Mesenchymal stem cell (in vitro differentiated cells and primary cell): ENCODE measurements around the gene UBR1. TPM values are rescaled to one million over a fixed set of nuclear protein-coding genes. Genes with fewer than 3 reads are reported as not detected.

Source experiments
- DNase-seq: peaks from one replicate; pipeline ENCODE4 v3.0.0-alpha.2; 2013
- H2AFZ ChIP-seq: one replicate; pipeline ENCODE4 v1.6.1; 2013; ENCODE audit warnings: low read depth, mild to moderate bottlenecking, control low read depth, inconsistent platforms, low read length, moderate library complexity
- H2AK5ac ChIP-seq: 2 replicates; pipeline ENCODE4 v1.6.1; 2013; ENCODE audit warnings: low read length, moderate library complexity, mild to moderate bottlenecking, inconsistent platforms; ENCODE audit not compliant: severe bottlenecking
- H2BK120ac ChIP-seq: one replicate; pipeline ENCODE4 v1.6.1; 2013; ENCODE audit warnings: low read depth, mild to moderate bottlenecking, inconsistent platforms, low read length, moderate library complexity
- H2BK12ac ChIP-seq, 2 experiments: one replicate each; pipeline ENCODE4 v1.6.1; 2013; ENCODE audit warnings: inconsistent platforms in 2 of 2, low read length in 2 of 2, mild to moderate bottlenecking in 2 of 2, moderate library complexity in 2 of 2, control low read depth in 1 of 2
- H2BK15ac ChIP-seq: one replicate; pipeline ENCODE4 v1.6.1; 2013; ENCODE audit warnings: mild to moderate bottlenecking, low read depth, inconsistent platforms; ENCODE audit not compliant: poor library complexity, severe bottlenecking
- H2BK5ac ChIP-seq: 2 replicates; pipeline ENCODE4 v1.6.1; 2013; ENCODE audit warnings: low read depth, mild to moderate bottlenecking, low read length, control low read depth, inconsistent platforms; ENCODE audit not compliant: poor library complexity, severe bottlenecking
- H3K14ac ChIP-seq, 2 experiments: one replicate each; pipeline ENCODE4 v1.6.1; 2013; ENCODE audit warnings: inconsistent platforms in 2 of 2, low read length in 2 of 2, control low read depth in 1 of 2, mild to moderate bottlenecking in 1 of 2, moderate library complexity in 1 of 2
- H3K18ac ChIP-seq, 2 experiments: one replicate each; pipeline ENCODE4 v1.6.1; 2013; ENCODE audit warnings: inconsistent platforms in 2 of 2, low read length in 2 of 2, control low read depth in 1 of 2, low read depth in 1 of 2, mild to moderate bottlenecking in 1 of 2
- H3K23ac ChIP-seq, 2 experiments: one replicate each; pipeline ENCODE4 v1.6.1; 2013; ENCODE audit warnings: inconsistent platforms in 2 of 2, low read length in 2 of 2, mild to moderate bottlenecking in 2 of 2, moderate library complexity in 2 of 2, control low read depth in 1 of 2
- H3K27ac ChIP-seq: 2 replicates; pipeline ENCODE4 v1.5.1; 2013; ENCODE audit warnings: mild to moderate bottlenecking, moderate library complexity, low read length, control low read depth, inconsistent platforms; ENCODE audit not compliant: poor library complexity, severe bottlenecking
- H3K27me3 ChIP-seq, 2 experiments: 2 replicates each; pipeline versions ENCODE4 v1.6.1 to v1.7.0; 2013; ENCODE audit warnings: low read length in 2 of 2, mild to moderate bottlenecking in 2 of 2, moderate library complexity in 2 of 2, control low read depth in 1 of 2, inconsistent platforms in 1 of 2; ENCODE audit not compliant: control insufficient read depth in 1 of 2, insufficient read depth in 1 of 2
- H3K36me3 ChIP-seq, 2 experiments: 2 replicates each; pipeline versions ENCODE4 v1.6.1 to v1.7.0; 2013; ENCODE audit warnings: low read length in 2 of 2, control low read depth in 1 of 2, inconsistent platforms in 1 of 2, low read depth in 1 of 2, mild to moderate bottlenecking in 1 of 2; ENCODE audit not compliant: insufficient read depth in 2 of 2, control insufficient read depth in 1 of 2
- H3K4ac ChIP-seq, 2 experiments: one replicate each; pipeline ENCODE4 v1.6.1; 2013; ENCODE audit warnings: inconsistent platforms in 2 of 2, low read length in 2 of 2, mild to moderate bottlenecking in 2 of 2, moderate library complexity in 2 of 2, control low read depth in 1 of 2, low read depth in 1 of 2
- H3K4me1 ChIP-seq: 2 replicates; pipeline ENCODE4 v1.6.1; 2013; ENCODE audit warnings: low read depth, low read length, control low read depth; ENCODE audit not compliant: control insufficient read depth, insufficient read depth
- H3K4me2 ChIP-seq: 2 replicates; pipeline ENCODE4 v1.6.1; 2013; ENCODE audit warnings: low read length, mild to moderate bottlenecking, inconsistent platforms; ENCODE audit not compliant: poor library complexity, severe bottlenecking
- H3K4me3 ChIP-seq, 2 experiments: 2 replicates each; pipeline versions ENCODE4 v1.5.1 to v1.7.0; 2013; ENCODE audit warnings: low read length in 2 of 2, mild to moderate bottlenecking in 2 of 2, control low read depth in 1 of 2, low read depth in 1 of 2; ENCODE audit not compliant: insufficient read depth in 1 of 2
- H3K79me1 ChIP-seq: replicated peaks from 2 replicates; pipeline ENCODE4 v1.6.1; 2013; ENCODE audit warnings: mild to moderate bottlenecking, control low read depth, low read length, inconsistent platforms; ENCODE audit not compliant: poor library complexity, severe bottlenecking
- H3K9ac ChIP-seq: 2 replicates; pipeline ENCODE4 v1.7.0; 2013; ENCODE audit warnings: mild to moderate bottlenecking, low read length, moderate library complexity
- H3K9me3 ChIP-seq: 2 replicates; pipeline ENCODE4 v1.7.0; 2013; ENCODE audit warnings: mild to moderate bottlenecking, low read length; ENCODE audit not compliant: control insufficient read depth
- H4K8ac ChIP-seq: one replicate; pipeline ENCODE4 v1.6.1; 2013; ENCODE audit warnings: inconsistent platforms, mild to moderate bottlenecking, low read length, moderate library complexity
- H4K91ac ChIP-seq: one replicate; pipeline ENCODE4 v1.6.1; 2013; ENCODE audit warnings: mild to moderate bottlenecking, low read length, inconsistent platforms
- WGBS: methylation state at CpG from one replicate; pipeline ENCODE4 v1.1.7; 2013; ENCODE audit warnings: mixed read lengths; 5-methylcytosine and 5-hydroxymethylcytosine counted together
- polyA plus RNA-seq, 2 experiments: library from polyadenylated mRNA; stranded (reverse); fragments of 200-250 nt; gene quantifications; one replicate each; pipeline ENCODE4 v1.2.3, GENCODE V29; 2013

Gene UBR1
- polyA plus RNA-seq (2013, experiment 1 of 2): 7.5 TPM
- polyA plus RNA-seq (2013, experiment 2 of 2): 7.7 TPM

DNA sequence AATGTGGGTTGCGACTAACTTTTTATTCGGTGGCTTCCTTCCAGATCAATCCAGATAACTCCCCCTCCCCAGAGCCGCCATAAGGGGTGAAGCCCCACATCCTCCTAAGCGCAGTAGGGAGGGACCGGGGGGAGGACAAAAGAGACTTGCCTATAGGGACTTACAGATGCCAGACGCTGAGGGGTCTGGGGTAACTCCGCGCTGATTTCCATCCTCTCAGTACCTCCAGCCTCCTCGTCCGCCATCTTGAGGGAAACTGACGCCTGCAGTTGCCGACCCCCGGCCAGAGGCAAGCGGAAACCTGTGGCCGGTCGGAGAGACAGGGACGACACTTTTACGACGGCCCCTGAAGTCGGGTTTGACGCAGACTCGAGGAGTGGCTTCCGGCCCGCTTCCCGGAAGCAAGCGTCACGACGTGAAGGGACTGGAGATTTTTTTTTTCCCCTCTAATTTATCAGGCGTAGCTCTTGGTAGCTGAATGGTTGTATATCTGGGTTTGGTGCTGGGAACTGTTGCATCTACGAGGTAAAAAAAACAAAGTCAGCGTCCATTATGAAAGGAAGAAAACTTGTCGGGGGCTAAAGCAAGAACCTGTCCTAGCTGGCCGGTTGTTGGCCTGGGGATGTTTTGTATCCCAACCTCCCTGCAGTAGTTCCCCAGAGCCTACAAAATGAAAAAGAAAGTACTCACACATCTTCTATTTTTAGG, at the start of gene UBR1:
Gene UBR1 (minus strand): TSS at position 261 of the 708 bp plus-strand sequence. CDS start 16 bp downstream, at position 245.
- peaks cover 2% of the 10 kb centered on the region for H3K4me1 ChIP-seq
- H2BK12ac ChIP-seq: no peak within 1 kb of the TSS
- peak within 1 kb of the TSS; percentile 54 to 89 for H3K18ac ChIP-seq
- H3K4me2 ChIP-seq: peak within 1 kb of the TSS; percentile 94
- peak; percentile 97 for DNase-seq
- peaks cover 3 to 16% of the 10 kb centered on the region in 2 experiments for H3K36me3 ChIP-seq
- H3K4me3 ChIP-seq: peak within 1 kb of the TSS; percentile 73 to 92
- peak within 1 kb of the TSS; percentile 76 for H3K27ac ChIP-seq
- H4K8ac ChIP-seq: peak within 1 kb of the TSS; percentile 16
- H3K23ac ChIP-seq: no peak within 1 kb of the TSS
- no peak within 1 kb of the TSS for H2BK15ac ChIP-seq
- under 1% methylated on average over 28 of the region's 33 CpGs for WGBS
- peak within 1 kb of the TSS; percentile 53 for H2AFZ ChIP-seq
- H3K79me1 ChIP-seq: peaks cover 2% of the 10 kb centered on the region
- peak within 1 kb of the TSS in 1 of 2 experiments; percentile 94 for H3K14ac ChIP-seq
- H3K9me3 ChIP-seq: no peaks in the 10 kb centered on the region
- peak within 1 kb of the TSS; percentile 51 for H2BK120ac ChIP-seq
- no peaks in the 10 kb centered on the region for H3K27me3 ChIP-seq
- peak within 1 kb of the TSS; percentile 59 for H2BK5ac ChIP-seq
- peak within 1 kb of the TSS; percentile 55 for H2AK5ac ChIP-seq
- no peak within 1 kb of the TSS for H4K91ac ChIP-seq
- peak within 1 kb of the TSS; percentile 99 for H3K9ac ChIP-seq
- peak within 1 kb of the TSS in 1 of 2 experiments; percentile 84 for H3K4ac ChIP-seq

DNA sequence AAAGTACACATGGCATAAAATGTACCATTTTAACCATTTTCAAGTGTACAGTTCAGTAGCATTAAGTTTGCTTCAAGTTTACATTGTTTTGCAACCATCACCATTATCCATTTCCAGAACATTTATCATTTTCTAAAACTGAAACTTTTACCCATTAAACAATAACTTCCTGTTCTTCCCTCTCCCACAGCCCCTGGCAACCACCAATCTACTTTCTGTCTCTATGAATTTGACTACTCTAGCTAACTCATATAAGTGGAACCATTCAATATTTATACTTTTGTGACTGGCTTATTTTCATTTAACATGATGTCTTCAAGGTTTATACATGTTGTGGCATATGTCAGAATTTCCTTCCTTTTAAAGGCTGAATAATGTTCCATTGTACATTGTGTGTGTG, 47.4 kb upstream of the UBR1 start:
- Histone ChIP-seq H3K9me3 (no peaks in the 10 kb centered on the region), H2AFZ (no peak overlapping the region), H2BK5ac (no peak overlapping the region), H2AK5ac (no peak overlapping the region), H3K27me3 (no peaks in the 10 kb centered on the region), H3K14ac (no peak overlapping the region), H3K9ac (no peak overlapping the region), H2BK12ac (no peak overlapping the region), H2BK120ac (no peak overlapping the region), H3K79me1 (no peaks in the 10 kb centered on the region), H3K23ac (no peak overlapping the region), H4K8ac (no peak overlapping the region), H3K36me3 (peaks cover 0 to 62% of the 10 kb centered on the region in 2 experiments), H4K91ac (no peak overlapping the region), H3K4me1 (no peaks in the 10 kb centered on the region), H3K4me2 (no peak overlapping the region), H3K18ac (no peak overlapping the region), H3K4ac (no peak overlapping the region), H2BK15ac (no peak overlapping the region), H3K4me3 (no peak overlapping the region), H3K27ac (no peak overlapping the region)
- no peak for DNase-seq

DNA sequence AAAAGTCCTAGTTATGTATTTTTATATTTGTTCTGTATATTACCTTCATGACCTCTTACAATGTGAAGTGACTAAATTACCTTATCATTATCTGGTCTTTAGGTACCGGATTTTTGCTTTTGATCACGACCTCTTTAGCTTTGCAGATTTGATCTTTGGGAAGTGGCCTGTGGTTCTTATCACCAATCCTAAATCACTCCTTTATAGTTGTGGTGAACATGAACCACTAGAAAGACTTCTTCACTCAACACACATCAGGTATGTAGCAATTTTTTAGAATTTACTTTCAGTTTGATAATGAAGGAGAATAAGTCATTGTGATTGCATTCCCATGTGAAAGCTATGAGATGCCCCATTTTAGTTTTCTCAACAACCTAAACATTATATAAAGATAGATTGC, 45.9 kb upstream of the UBR1 start:
- no peak for DNase-seq
- Histone ChIP-seq H3K23ac (no peak overlapping the region), H2BK15ac (no peak overlapping the region), H2AFZ (no peak overlapping the region), H4K8ac (no peak overlapping the region), H3K4me2 (no peak overlapping the region), H3K27me3 (no peaks in the 10 kb centered on the region), H3K9me3 (no peaks in the 10 kb centered on the region), H3K9ac (peak overlapping the region; percentile 86), H3K14ac (no peak overlapping the region), H2BK5ac (no peak overlapping the region), H3K4me3 (no peak overlapping the region), H3K27ac (no peak overlapping the region), H2AK5ac (no peak overlapping the region), H4K91ac (no peak overlapping the region), H3K79me1 (no peaks in the 10 kb centered on the region), H2BK12ac (no peak overlapping the region), H3K4me1 (no peaks in the 10 kb centered on the region), H3K4ac (no peak overlapping the region), H3K36me3 (peaks cover 0 to 67% of the 10 kb centered on the region in 2 experiments), H2BK120ac (no peak overlapping the region), H3K18ac (no peak overlapping the region)
- WGBS: no CpG with 5 or more reads among the region's 2 CpGs

DNA sequence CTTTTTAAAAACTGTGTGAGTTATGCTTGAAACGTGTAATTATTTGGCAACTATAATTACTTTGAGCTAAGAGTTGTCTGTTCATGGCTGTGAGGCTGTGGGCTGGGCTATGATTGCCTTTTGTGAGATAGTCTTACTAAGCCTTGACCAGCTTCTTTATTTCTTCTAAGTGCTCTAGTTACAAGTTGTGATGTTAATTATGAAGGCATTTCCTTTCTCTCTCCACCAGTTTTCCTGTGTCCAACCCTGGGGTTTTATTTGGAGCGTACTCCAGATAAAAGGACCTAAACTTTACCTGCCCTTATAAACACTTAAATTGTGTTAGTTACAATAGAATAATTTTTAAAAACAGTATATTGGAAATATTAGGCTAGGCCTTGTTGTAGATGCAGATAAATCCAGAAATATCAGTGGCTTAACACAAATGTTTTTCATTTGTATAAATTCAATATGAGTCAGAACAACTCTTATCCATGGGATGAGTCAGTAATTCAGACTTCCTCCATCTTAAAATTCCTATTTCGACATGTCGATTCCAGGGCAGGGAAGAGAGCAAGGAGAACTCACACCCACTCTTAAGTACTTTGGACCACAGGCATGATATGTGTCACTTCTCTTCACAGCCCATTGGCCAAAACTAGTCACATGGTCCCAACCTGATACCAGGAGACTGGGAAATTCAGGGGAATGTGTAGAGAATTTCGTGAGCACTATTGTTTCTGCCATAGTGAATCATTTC, 44.5 kb upstream of the UBR1 start:
- no peak overlapping the region for H4K8ac ChIP-seq
- H2BK5ac ChIP-seq: no peak overlapping the region
- H3K4me1 ChIP-seq: no peaks in the 10 kb centered on the region
- H3K14ac ChIP-seq: no peak overlapping the region
- peak overlapping the region; percentile 2 for H3K27ac ChIP-seq
- WGBS: 8% methylated on average over 3 of the region's 5 CpGs
- no peak overlapping the region for H3K4me3 ChIP-seq
- H3K23ac ChIP-seq: no peak overlapping the region
- peak overlapping the region; percentile 86 for H3K9ac ChIP-seq
- no peak overlapping the region for H4K91ac ChIP-seq
- H2AFZ ChIP-seq: no peak overlapping the region
- H2BK12ac ChIP-seq: no peak overlapping the region
- peaks cover 0 to 67% of the 10 kb centered on the region in 2 experiments for H3K36me3 ChIP-seq
- no peak overlapping the region for H3K4ac ChIP-seq
- H2BK120ac ChIP-seq: no peak overlapping the region
- H3K18ac ChIP-seq: no peak overlapping the region
- DNase-seq: peak; percentile 99
- no peak overlapping the region for H2AK5ac ChIP-seq
- H3K4me2 ChIP-seq: no peak overlapping the region
- no peaks in the 10 kb centered on the region for H3K79me1 ChIP-seq
- no peaks in the 10 kb centered on the region for H3K27me3 ChIP-seq
- no peak overlapping the region for H2BK15ac ChIP-seq
- no peaks in the 10 kb centered on the region for H3K9me3 ChIP-seq
